HG03342 (cell line): ENCODE measurements around the gene KRT8.

Experiments
- ATAC-seq: cut with Tn5 transposase; IDR thresholded peaks from one replicate; pipeline ENCODE4 v1.9.1; 2021; ENCODE audit warnings: mild to moderate bottlenecking, moderate library complexity; ENCODE audit not compliant: unreplicated experiment

Gene KRT8

DNA sequence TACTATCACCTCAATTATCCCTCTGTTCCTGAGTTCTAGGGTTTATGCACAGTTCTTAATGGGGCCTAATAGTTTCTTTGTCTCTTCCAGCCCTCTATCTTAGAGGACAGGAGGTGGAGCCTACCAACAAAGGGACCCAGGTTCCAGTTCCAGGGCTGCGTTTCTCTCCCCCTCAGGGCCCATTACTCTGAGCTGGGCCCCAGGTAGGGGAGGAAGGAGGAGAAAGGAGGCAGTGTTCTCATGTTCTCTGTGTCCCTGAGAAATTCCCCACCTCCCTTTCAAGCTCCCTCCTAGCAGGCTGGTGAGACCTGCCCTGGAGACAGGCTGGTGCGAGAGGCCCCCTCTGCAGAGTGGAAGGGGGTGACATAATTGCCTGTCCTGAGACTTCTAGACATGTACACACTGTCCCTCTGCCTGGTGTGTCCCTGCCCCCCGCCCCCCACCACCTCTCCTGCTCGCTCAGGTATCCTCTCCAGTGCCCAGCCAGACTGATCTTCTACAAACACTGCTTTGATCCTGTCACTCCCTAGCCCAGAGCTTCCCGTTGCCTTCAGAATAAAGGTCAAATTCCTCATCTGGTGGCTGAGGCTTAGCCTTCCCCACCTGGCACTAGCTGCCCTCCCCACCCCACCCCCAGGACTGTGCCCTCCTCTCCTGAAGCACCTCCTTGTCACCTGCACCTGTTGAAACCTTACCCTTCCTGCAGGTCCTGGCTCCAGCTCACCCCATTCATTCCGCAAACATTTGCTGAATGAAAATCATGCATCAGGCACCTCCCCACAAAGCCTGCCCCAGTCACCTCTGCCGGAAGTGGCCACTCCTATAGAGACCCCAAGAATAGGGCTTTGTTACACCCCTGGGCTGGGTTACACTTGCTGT is 21.1 kb upstream of the KRT8 start:
- no peak for ATAC-seq

DNA sequence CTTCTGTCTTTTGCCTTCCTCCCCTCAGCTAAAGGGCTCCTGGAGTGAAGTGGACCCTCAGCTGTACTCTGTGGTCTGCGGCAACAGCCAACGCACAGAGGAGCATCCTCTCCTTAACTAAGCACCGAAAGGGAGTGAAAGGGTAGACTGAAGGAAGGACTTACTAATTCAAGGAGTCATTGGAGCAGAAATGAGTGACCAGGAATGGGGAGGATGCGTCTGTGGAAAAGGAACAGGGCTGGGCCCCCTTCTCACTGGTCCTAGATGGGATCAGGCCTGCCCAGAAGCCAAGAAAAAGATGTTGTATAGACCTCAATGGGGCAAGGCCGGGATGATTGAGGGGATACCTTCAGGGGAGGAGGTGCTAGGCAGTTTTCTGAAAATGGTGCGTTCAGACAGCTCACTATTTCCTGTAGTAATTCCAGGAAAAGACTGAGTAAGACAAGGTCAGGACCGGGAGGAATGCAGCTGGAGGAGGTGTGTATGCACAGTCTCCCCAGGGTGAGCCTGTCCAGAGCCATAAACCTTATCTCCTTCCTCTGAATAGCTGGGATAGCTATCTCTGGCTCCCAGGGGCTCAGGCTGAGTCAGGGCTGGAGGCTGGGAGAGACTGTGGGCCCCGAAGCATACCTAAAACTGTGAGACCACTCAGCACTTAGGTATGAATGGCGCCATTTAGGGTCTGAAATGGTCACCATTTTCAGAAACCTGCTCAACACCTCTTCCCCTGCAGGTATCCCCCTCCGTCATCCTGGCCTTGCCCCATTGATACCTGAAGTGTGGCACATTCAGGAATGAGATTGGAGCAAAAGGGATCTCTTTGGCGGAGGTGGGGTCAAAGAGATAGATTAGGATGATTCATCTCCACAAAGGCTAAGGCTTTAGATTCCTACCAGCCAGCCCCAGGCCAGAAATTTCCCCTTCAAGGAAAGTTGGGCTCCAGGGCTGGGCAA is 20.2 kb upstream of the KRT8 start:
- no peak for ATAC-seq

DNA sequence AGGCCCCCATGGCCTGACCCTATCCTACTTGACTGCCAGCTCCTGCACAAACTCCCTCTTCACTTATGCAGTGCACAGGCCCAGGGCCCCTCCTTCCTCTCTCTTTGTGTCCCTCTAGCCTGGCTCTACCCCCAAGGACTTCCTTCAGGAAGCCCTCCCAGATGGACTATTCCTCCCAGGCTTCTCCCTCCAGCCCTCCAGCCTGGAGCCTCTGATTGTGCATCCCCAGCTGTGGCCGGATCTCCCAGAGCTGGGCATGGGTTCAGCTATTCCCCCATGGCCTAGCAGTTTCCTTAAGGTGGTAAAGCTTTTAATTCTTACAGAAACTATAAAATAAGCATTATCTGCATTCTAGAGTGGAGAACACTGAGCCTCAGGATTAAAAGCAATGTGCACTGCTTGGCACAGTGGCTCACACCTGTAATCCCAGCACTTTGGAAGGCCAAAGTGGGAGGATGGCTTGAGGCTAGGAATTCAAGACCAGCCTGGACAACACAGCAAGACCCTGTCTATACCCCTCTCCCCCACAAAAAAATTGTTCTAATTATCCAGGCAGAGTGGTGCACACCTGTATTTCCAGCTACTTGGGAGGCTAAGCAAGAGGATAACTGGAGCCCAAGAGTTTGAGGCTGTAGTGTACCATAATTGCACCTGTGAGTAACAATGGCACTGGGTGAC is 16.8 kb upstream of the KRT8 start:
- ATAC-seq: no peak

DNA sequence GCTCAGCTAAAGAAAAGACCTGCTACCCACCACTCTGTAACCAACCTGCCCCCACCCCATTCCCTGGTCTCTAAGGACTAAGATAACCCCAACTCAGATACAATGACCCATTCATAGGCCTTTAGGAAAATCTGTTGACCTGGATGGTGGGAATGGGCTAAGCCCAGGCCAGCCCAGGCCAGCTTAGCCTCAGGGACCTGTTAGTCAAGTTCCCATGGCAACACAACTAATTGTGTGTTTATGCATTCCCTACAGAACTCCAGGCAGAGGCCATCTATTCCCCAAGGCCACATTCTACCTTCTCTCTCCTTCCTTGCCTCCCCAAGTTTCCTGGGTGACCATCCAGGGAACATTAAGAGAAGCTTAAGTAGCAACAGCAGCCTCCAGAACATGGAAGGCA is 16.1 kb upstream of the KRT8 start:
- no peak for ATAC-seq

DNA sequence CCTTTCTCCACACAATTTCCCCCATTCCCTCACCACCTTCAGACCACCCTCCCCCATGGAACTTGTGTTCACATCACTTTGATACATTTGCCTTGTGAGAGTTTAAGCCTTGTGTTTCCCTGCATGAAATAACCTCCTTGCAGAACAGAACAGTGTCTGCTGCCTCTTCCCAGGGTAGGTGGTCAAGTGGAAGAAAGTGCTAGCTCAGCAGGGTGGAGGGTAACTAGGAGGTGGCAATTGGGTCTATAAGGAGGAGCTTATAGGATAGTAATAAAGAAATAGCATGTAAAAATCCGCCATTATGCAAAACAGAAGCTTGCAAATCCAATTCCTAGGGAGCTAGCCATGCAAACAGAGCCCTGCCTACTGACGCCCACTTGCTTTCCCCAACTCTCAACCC is 13.9 kb upstream of the KRT8 start:
- no peak for ATAC-seq

DNA sequence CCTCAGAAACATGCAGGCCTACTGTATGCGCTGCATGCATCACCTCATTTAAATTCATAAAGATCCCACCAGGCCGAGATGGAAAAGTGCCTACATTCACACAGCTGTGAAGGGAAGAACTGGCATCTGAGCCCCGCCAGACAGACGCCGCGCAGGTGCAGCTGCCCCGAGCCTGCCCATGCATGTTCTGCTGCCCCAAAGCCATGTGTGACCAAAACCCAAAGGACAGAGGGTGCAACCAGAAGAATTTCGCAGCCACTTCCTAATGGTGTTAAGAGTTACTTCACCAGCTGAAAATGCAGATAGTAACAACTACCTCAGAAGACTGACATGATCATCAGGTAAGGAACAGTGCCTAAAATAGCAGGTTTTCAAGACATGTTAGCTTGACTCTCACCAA is 13.5 kb upstream of the KRT8 start:
- no peak for ATAC-seq

DNA sequence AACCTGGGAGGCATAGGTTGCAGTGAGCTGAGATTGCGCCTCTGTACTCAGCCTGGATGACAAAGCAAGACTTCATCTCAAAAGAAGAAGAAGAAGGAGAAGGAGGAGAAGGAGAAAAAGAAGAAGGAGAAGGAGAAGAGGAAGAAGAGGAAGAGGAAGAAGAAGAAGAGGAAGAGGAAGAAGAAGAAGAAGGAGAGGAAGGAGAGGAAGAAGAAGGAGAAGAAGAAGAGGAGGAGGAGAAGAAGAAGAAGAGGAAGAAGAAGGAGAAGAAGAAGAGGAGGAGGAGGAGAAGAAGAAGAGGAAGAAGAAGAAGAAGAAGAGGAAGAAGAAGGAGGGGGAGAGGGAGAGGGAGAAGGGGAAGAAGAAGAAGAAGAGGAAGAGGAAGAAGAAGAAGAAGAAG is 12.9 kb upstream of the KRT8 start:
- ATAC-seq: no peak

DNA sequence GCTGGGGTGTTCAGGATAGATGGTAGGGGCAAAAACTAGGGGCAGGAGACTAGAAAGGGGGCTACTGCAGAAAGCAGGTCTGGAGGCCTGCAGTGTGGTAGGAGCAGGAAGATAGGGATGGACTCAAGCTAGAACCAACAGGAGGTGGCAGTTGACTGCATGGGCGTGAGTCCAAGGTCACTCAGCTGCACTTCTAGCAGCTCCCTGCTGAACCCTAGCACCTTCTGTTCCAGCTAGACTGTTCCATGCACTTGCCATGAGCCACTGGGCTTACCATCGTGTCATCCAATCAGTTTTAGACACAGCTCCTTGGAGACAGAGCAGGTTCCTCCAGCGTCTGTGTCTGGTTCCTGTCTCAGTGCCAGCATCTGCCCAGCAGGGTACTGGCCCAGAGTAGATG is 11.3 kb upstream of the KRT8 start:
- no peak for ATAC-seq

DNA sequence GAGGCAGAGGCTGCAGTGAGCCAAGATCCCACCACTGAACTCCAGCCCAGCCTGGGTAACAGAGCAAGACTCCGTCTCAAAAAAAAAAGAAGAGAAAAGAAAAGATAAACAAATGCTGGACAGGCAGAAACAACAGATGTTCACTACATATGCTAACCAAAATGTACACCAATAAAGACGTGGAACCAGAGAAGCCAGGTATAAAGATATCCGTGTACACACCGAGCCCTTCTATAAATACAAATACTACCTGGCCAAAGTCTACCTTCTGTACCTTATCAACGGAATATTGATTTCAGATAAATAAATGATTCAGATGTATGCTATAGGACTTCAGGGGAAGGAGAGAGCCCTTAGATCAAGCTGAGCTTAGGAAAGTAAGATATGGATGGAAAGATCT is 10.8 kb upstream of the KRT8 start:
- no peak for ATAC-seq

DNA sequence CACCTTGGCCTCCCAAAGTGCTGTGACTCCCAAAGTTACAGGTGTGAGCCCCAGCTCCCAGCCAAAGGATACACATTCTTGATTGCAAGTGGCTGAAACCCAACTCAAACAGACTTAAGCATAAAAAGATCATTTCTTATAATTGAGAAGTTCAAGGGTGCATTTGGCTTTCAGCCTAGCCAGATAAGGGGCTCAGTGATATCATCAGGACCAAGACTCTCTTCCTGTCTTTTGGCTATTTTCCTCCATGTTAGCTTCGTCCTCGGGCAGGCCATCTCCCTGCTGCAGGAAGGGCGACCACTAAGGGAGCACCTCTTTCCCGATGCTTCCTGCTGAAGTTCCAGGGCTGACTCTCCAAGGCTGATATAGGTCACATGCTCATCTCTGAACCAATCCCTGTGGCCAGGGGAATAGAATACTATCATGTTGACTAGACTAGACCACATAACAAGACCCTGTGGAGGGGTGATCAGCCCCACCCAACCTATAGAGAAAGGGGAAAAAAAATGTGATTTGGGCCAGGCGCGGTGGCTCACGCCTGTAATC is 9.8 kb upstream of the KRT8 start:
- no peak for ATAC-seq

DNA sequence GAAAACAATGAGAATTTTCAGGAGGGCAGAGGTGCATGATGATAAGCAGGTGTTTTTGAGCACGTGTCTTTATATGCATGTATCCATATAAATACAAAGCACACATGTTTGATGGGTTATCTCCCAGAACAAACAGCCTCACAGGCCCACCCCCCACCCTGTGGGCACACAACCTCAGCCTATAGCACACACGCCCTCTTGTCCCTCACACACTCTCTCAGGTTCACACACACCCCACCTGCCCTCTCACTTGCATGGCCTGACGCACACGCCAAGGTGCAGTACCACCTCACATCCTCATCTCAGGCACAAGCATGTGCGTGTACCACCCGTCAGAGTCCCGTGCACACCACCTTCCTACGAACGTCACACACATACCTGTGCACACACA is 8.6 kb upstream of the KRT8 start:
- no peak for ATAC-seq

DNA sequence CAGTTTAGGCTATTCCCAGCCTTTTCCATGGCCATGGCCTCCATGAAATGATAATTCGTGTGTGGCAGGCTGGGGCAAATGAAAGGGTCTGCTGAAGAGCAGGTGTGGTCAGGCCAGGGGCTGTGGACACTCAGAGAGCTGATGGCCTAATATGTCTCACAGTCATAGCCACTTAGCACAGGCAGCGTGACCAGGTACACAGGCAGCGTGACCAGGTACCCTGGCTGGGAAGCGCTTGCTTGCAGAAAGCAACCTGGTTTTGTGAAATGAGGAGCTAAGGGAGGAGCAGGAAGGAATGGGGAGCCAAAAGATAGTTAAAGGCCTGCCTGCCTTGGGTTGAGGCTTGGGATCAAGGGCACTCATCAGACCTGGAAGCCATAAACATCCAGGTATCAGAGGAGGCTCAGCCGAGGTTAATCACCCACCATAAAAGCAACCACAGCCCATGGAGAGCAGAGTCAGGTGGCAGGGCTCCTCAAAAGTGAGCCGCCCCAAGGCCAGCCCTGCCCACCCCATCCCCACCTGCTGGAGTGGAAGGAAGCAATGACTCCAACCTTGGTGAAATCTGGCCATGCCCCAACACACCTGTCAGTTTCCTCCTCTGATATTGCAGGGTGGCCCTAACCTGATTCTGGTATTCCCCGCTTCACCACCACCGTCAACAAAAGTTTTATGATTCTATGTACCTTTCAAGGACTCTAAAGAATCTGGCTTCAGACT is 8.0 kb upstream of the KRT8 start:
- no peak for ATAC-seq

DNA sequence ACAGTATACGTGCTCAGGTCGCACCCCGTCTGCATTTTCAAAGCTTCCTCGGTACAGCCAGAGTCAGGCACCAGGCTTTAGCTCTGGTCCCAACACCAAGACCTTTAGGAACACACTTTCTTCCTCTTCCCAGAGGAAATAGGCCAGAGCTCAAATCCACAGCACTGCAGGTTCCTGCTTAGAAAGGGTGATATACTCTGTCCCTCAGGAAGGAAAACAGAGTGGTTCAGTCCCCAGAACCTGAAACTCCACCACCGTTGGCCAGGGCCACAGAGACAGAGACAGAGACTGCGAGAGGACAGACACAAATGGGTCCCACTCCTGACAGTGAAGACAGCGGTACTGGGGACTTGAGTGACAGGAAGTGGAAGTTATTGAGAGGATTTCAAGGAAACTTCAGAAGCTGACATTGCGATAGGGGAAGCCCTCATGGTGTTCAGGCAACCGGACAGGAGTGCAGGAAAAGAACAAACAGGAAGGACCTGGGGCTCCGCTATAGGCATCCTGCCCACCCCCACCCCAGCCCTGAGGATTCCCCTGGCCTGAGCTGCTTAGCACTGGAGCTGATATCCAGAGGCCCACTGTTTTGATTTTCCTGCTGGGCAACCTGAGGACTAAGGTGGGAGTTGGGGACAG is 5.5 kb upstream of the KRT8 start:
- no peak for ATAC-seq

DNA sequence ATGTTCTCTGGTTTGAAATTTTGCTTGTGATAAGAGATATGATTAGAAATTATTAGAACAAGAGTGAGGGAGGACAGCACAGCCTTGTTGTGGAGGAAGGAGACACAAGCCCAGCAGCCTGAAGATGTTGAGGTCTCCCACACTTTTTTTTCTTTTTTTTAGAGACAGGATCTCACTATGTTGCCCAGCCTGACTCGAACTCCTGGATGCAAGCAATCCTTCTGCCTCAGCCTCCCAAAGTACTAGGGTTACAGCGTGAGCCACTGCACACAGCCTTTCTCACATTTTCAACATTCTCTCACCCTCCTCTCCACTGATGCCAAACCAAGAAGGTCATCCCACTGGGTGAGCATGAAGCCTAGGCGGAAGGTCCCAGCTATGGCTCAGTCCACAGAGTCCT is 4.9 kb upstream of the KRT8 start:
- ATAC-seq: no peak

DNA sequence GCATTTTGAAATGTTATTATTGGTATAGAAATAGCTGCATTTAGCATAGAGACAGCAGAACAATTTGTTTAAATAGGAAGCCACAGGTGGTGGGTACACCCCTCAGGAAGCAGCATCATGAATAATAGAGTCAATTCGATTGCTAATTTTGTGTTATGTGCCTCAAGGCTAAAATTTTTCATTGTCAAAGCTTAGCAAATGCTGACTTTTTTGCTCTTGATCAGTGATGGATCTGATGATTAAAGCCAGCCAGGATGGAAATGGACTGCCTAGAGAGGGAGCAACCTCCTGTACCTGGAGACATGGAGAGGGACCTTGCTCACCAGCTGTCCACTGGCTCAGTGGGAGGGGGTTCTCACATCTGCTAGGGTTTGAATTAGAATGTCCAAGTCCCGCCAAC is 4.5 kb upstream of the KRT8 start:
- ATAC-seq: no peak

DNA sequence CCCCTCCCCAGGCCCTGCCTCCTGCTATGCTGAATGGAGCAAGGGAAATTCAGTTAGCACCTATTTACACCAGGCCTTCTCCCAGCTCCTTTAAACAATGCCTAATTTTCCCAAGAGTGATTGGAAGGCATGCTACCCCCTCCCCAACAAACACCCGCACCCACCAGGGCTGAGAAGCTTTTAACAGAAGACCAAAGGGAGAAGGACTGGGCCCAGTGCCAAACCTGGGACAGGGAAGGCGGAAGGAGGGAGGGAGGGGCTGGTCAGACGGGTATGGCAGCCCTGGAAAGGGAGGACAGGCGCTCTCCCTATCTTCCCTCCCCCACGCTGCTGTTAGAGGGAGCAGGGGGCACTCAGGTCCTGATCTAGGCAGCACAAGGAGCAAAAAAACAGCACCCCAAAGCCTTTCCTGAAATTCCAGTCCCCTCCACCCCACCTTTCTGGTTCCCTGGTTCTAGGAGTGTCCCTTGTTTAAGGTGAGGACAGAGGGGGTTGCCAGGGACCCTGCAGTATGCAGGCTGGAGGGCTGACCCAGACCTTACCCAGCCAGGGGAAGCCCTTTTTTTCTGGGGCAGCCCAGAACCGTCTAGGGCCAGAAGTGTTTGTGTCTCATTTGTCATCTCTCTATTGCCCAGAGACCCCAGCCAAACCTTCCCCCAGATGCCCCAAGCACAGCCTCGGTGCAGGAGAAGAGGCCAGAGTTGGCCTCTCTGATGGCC is 2.4 kb upstream of the KRT8 start:
- no peak for ATAC-seq

DNA sequence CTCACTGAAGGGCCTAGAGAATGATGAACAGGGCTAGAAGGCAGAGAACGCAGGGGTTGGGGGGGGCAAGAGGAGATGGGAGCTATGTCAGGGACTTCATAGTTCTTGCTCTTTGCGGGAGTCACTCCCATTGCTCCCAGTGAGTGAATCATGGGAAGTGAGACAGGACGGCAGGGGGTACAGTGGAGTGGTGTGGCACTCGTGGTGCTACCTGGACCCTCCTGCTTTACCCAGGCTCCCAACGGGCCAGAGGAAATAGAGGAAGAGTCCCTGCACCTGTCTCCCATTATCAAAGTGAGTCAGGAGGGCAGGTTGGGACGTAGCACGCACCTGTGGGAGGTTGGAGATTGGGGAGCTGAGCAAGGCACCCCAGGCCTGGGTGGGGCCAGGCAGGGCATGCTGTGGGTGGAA is 1.3 kb upstream of the KRT8 start:
- ATAC-seq: no peak

DNA sequence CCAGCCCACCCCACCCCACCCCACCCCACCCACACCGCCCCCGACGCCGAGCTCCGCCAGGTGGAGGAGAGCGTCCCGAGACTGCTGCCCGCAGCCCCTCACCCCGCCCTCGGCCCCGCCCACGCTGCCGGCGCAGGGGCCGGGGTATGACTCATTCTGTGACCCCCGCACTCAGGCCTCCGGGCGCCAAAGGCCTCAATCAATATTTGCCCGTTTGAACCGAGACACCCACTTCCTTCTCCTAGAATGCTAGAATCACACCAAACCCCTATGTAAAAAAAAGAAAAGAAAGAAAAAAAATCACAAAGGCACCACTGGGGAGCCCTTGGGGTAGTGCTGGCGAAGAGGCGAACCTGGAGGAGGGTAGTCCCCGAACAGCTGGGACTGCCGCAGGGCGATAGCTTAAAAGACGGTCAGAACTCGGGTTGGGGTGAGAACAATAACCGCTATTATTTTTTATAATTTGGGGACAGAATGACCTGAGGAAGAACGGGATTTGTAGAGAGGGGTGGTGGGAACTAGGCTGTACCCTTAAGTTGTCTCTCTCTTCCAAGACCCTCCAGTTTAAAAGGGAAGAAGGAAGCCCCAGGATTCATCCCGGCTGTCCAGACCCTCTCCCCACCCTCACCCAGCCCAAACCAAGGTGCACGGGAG is 894 bp downstream of the KRT8 start:
- ATAC-seq: peak; percentile 61

DNA sequence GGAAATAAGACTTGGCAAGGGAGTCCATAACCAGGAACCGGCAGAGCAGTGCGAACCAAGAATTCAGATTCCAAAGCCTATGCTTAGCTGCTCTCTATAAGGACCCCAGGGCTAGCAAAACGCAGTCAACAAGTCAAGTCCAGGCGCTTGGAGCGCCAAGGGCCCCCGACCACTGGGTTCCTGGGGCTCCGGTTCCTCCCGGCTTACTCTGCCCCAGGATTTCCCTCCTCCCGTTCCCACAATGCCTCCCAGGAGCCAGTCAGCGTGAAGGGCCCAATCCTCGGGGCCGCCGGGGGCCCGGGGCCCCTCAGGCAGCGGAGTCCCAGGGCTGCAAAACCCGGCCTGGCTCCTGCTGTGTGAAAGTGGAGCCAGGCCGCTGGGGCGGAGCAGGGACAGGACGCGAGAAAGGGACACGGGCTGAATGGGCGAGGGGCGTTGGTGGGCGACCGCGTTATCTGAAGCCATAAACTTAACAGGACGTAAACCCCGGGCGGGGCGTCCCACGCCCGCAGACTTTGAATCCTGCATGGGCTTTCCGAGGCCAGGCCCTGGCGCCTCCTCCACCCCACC is 1.5 kb downstream of the KRT8 start:
- peak; percentile 61 for ATAC-seq
